GM23248 (cell line): ENCODE results near the gene SHB. TPM values are rescaled to one million over a fixed set of nuclear protein-coding genes. Genes with fewer than 3 reads are reported as not detected.

Experiments
- DNase-seq: peaks from one replicate; pipeline ENCODE4 v3.0.0-alpha.2; 2015
- H2AFZ ChIP-seq: fragments of 200-600 bp; sonication (generic); 2 replicates; pipeline ENCODE4 v1.6.1; 2016; ENCODE audit warnings: antibody characterized with exemption
- H3F3A ChIP-seq: fragments of 200-600 bp; sonication (generic); 2 replicates; pipeline ENCODE4 v1.6.1; 2016; ENCODE audit warnings: mild to moderate bottlenecking, antibody characterized with exemption, mixed run types; ENCODE audit not compliant: insufficient read depth
- H3K27ac ChIP-seq: fragments of 200-600 bp; sonication (generic); 2 replicates; pipeline ENCODE4 v1.5.1; 2016; ENCODE audit warnings: mild to moderate bottlenecking
- H3K27me3 ChIP-seq: fragments of 200-600 bp; sonication (generic); replicated peaks from 2 replicates; pipeline ENCODE4 v1.6.1; 2016; ENCODE audit warnings: mild to moderate bottlenecking; ENCODE audit not compliant: insufficient read depth
- H3K36me3 ChIP-seq: fragments of 200-600 bp; sonication (generic); 2 replicates; pipeline ENCODE4 v1.6.1; 2016; ENCODE audit warnings: low read depth, mild to moderate bottlenecking
- H3K4me1 ChIP-seq: fragments of 200-600 bp; sonication (generic); 2 replicates; pipeline ENCODE4 v1.6.1; 2016; ENCODE audit warnings: mild to moderate bottlenecking; ENCODE audit not compliant: insufficient read depth
- H3K4me2 ChIP-seq: fragments of 200-600 bp; sonication (generic); one replicate; pipeline ENCODE4 v1.6.1; 2016; ENCODE audit warnings: mild to moderate bottlenecking; ENCODE audit not compliant: unreplicated experiment
- H3K4me3 ChIP-seq: fragments of 200-600 bp; sonication (generic); 2 replicates; pipeline ENCODE4 v1.5.1; 2016; ENCODE audit warnings: mild to moderate bottlenecking
- H3K79me2 ChIP-seq: fragments of 200-600 bp; sonication (generic); 2 replicates; pipeline ENCODE4 v1.6.1; 2016; ENCODE audit warnings: mild to moderate bottlenecking; ENCODE audit not compliant: insufficient read depth
- H3K9ac ChIP-seq: fragments of 200-600 bp; sonication (generic); 2 replicates; pipeline ENCODE4 v1.6.1; 2016; ENCODE audit warnings: mild to moderate bottlenecking
- H3K9me2 ChIP-seq: fragments of 200-600 bp; sonication (generic); 2 replicates; pipeline ENCODE4 v1.6.1; 2016; ENCODE audit warnings: mixed run types, mild to moderate bottlenecking, moderate library complexity; ENCODE audit not compliant: insufficient read depth
- H3K9me3 ChIP-seq: fragments of 200-600 bp; sonication (generic); one replicate; pipeline ENCODE4 v1.6.1; 2017; ENCODE audit warnings: low read depth
- H4K20me1 ChIP-seq: fragments of 200-600 bp; sonication (generic); 2 replicates; pipeline ENCODE4 v1.6.0; 2016; ENCODE audit not compliant: insufficient read depth
- EZH2 ChIP-seq: fragments of 200-600 bp; sonication (generic); IDR thresholded peaks from 2 replicates; pipeline ENCODE4 v1.6.1; 2018; ENCODE audit warnings: antibody characterized with exemption, mild to moderate bottlenecking; ENCODE audit not compliant: insufficient read depth, poor library complexity, severe bottlenecking
- EZH2phosphoT487 ChIP-seq: fragments of 200-600 bp; sonication (generic); IDR thresholded peaks from 2 replicates; pipeline ENCODE4 v1.6.1; 2018; ENCODE audit warnings: antibody characterized with exemption, moderate library complexity, mild to moderate bottlenecking, low read depth; ENCODE audit not compliant: insufficient read depth
- WGBS, 2 experiments: methylation state at CpG; one replicate each; pipeline ENCODE4 v1.1.6; 2015 to 2017; ENCODE audit warnings: low lambda C conversion rate in 2 of 2, low coverage in 1 of 2; ENCODE audit errors: missing lambda C conversion rate in 2 of 2; 5-methylcytosine and 5-hydroxymethylcytosine counted together
- in situ Hi-C: fragments of 300-500 bp; cut with MboI; formaldehyde crosslinking; loops from 2 replicates; pipeline ENCODE4 v1.15.0; 2020
- polyA plus RNA-seq: library from polyadenylated mRNA; unstranded; fragments of >200 nt; fragmentation: Nextera tagmentation; extraction: Ambion mirVana; gene quantifications from 2 replicates; pipeline ENCODE4 v1.2.1, GENCODE V29; 2016
- total RNA-seq: library from RNA; depleted of rRNA; stranded (reverse); fragments of >200 nt; shearing (Covaris generic); gene quantifications from 2 replicates; pipeline ENCODE4 v1.2.3, GENCODE V29; 2014

The SHB gene
- total and polyA plus RNA-seq, 2 experiments from 2014 or later: 3.9 to 11.1 TPM

DNA sequence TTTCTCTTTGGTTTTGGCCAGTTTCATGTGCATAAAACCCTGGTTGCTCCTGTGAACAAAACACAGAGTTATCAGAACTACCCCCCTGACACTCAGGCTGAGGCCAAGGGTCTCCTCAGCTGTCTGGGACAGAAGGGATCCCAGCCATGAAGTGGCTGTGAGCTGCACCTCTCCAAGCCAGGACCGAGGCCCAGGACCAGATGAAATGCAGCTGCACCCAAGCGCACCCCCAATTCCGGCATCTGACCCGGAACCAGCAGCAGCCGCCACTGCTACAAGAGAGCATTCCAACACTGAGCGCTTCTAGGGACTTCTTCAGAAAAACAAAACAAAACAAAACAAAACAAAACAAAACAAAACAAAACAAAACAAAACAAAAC, 149.1 kb downstream of the SHB start:
- Histone ChIP-seq H3K79me2 (no peaks in the 10 kb centered on the region), H3K9me3 (no peaks in the 10 kb centered on the region), H3K27ac (no peak overlapping the region), H4K20me1 (no peaks in the 10 kb centered on the region), H3K36me3 (no peaks in the 10 kb centered on the region), H3K9ac (no peak overlapping the region), H3K27me3 (no peaks in the 10 kb centered on the region), H3K9me2 (no peaks in the 10 kb centered on the region), H3K4me2 (no peak overlapping the region), H3F3A (0 out of 2 replicates have a peak, but pooled peaks cover 3% of the 10 kb centered on the region), H3K4me1 (no peaks in the 10 kb centered on the region), H3K4me3 (no peak overlapping the region), H2AFZ (no peak overlapping the region)
- in situ Hi-C loops: loop anchor here (10.0 kb wide), 1 partner anchor 155 kb away; no protein-coding TSS in a partner anchor
- DNase-seq: no peak
- 86 to 93% methylated on average over 6 of the region's 6 CpGs for WGBS, 2 experiments
- TF ChIP-seq EZH2: no peak
- no peak for TF ChIP-seq EZH2phosphoT487

- in situ Hi-C loops: no loop called here
These were observed 149.6 kb downstream of the SHB start for GRCh38 chr9:37919246-37919955.

DNA sequence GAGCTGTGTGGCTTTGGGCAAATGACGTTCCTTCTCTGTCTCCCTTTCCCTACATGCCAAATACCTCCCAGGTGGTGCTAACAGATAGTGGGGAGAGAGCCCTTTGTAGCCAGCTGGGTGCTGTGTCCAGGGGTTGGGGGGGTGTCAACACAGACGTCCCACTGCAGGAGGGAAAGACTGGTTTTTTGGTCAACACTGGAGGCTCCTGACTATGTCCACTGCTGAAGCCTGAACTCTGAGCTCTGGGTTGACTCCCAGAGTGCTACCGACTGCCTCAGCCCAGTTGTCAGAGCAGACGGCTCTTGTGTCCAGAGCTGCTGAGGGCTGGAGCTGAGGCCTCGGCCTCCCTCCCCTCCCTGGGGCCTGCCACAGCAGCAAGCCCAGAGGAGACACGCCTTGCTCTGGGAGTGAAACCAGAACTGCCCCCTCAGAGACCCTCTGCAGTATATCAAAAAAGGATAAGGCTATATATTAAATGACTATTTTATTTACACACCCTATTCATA, 150.3 kb downstream of the SHB start:
- WGBS, 2 experiments: 87 to 90% methylated on average over 6 of the region's 6 CpGs

More at GRCh38 chr9:37919246-37919955, 149.6 kb downstream of the SHB start:
- TF ChIP-seq EZH2phosphoT487: no peak
- H3K27me3 ChIP-seq: no peaks in the 10 kb centered on the region
- no peaks in the 10 kb centered on the region for H3K4me1 ChIP-seq
- H3K27ac ChIP-seq: no peak overlapping the region
- no peak overlapping the region for H3K4me3 ChIP-seq
- no peak overlapping the region for H2AFZ ChIP-seq
- DNase-seq: no peak
- no peak overlapping the region for H3K9ac ChIP-seq
- H3F3A ChIP-seq: 0 out of 2 replicates have a peak, but pooled peaks cover 3% of the 10 kb centered on the region
- 77 to 79% methylated on average over 13 to 16 of the region's 16 CpGs for WGBS, 2 experiments
- no peaks in the 10 kb centered on the region for H3K9me3 ChIP-seq
- H3K9me2 ChIP-seq: no peaks in the 10 kb centered on the region
- no peaks in the 10 kb centered on the region for H4K20me1 ChIP-seq
- no peaks in the 10 kb centered on the region for H3K79me2 ChIP-seq
- no peaks in the 10 kb centered on the region for H3K36me3 ChIP-seq
- H3K4me2 ChIP-seq: no peak overlapping the region

GRCh38 chr9:37917801-37918664, 151.0 kb downstream of the SHB start:
- Histone ChIP-seq H2AFZ (no peak overlapping the region), H4K20me1 (no peaks in the 10 kb centered on the region), H3K27me3 (no peaks in the 10 kb centered on the region), H3K36me3 (no peaks in the 10 kb centered on the region), H3K4me1 (no peaks in the 10 kb centered on the region), H3K4me2 (no peak overlapping the region), H3K4me3 (no peak overlapping the region), H3K27ac (no peak overlapping the region), H3F3A (0 out of 2 replicates have a peak, but pooled peaks cover 3% of the 10 kb centered on the region), H3K9me3 (no peaks in the 10 kb centered on the region), H3K9ac (no peak overlapping the region), H3K79me2 (no peaks in the 10 kb centered on the region), H3K9me2 (no peaks in the 10 kb centered on the region)
- TF ChIP-seq EZH2phosphoT487 (no peak), EZH2 (no peak)
- DNase-seq: no peak
- in situ Hi-C loops: no loop called here
- WGBS, 2 experiments: 85 to 86% methylated on average over 21 of the region's 21 CpGs

More for the DNA sequence above, 150.3 kb downstream of the SHB start:
- Histone ChIP-seq H3K79me2 (no peaks in the 10 kb centered on the region), H3F3A (0 out of 2 replicates have a peak, but pooled peaks cover 3% of the 10 kb centered on the region), H3K4me2 (no peak overlapping the region), H3K27me3 (no peaks in the 10 kb centered on the region), H4K20me1 (no peaks in the 10 kb centered on the region), H2AFZ (no peak overlapping the region), H3K4me1 (no peaks in the 10 kb centered on the region), H3K4me3 (no peak overlapping the region), H3K9ac (no peak overlapping the region), H3K9me3 (no peaks in the 10 kb centered on the region), H3K27ac (no peak overlapping the region), H3K36me3 (no peaks in the 10 kb centered on the region), H3K9me2 (no peaks in the 10 kb centered on the region)
- TF ChIP-seq EZH2 (no peak), EZH2phosphoT487 (no peak)
- DNase-seq: no peak
- in situ Hi-C loops: no loop called here
